ENCODE data around the gene UBE2V1.

UBE2V1 gene

GRCh38 chr20:50125279-50125678, 12.3 kb upstream of the UBE2V1 start:
- H2AFZ ChIP-seq (ENCODE audit: low read depth) = no peak overlapping the region
- H3K4me1 ChIP-seq (ENCODE audit: low read depth, poor library complexity, severe bottlenecking) = peaks cover 23% of the 10 kb centered on the region

GRCh38 chr20:50124496-50124895, 11.5 kb upstream of the UBE2V1 start:
- Histone ChIP-seq H3K79me2 (ENCODE audit: insufficient read depth, low read depth) (no peaks in the 10 kb centered on the region), H3K36me3 (ENCODE audit: insufficient read depth) (no peaks in the 10 kb centered on the region; the same call in 1 of the 2 replicates)

More at GRCh38 chr20:50125279-50125678, 12.3 kb upstream of the UBE2V1 start:
- TF ChIP-seq CTCF (conservative IDR thresholded peaks at IDR 0.05; ENCODE audit: low read depth, low read length) = no peak
- Histone ChIP-seq H3K27ac (no peak overlapping the region), H3K4me3 (IDR thresholded peaks at IDR 0.05; ENCODE audit: insufficient read depth, low read depth, low read length) (no peak overlapping the region), H3K79me2 (ENCODE audit: insufficient read depth, low read depth) (no peaks in the 10 kb centered on the region), H3K4me2 (no peak overlapping the region), H3K27me3 (ENCODE audit: insufficient read depth, low read depth) (no peaks in the 10 kb centered on the region), H3K9ac (no peak overlapping the region), H3K36me3 (ENCODE audit: insufficient read depth) (no peaks in the 10 kb centered on the region; the same call in 1 of the 2 replicates), H4K20me1 (ENCODE audit: insufficient read depth) (no peaks in the 10 kb centered on the region; the same call in 1 of the 2 replicates)

GRCh38 chr20:50123418-50123817, 10.5 kb upstream of the UBE2V1 start:
- no peak for TF ChIP-seq CTCF (conservative IDR thresholded peaks at IDR 0.05; ENCODE audit: low read depth, low read length)
- Histone ChIP-seq H3K4me2 (no peak overlapping the region), H3K27me3 (ENCODE audit: insufficient read depth, low read depth) (no peaks in the 10 kb centered on the region), H3K27ac (no peak overlapping the region), H2AFZ (ENCODE audit: low read depth) (no peak overlapping the region), H3K36me3 (ENCODE audit: insufficient read depth) (no peaks in the 10 kb centered on the region; the same call in 1 of the 2 replicates), H3K79me2 (ENCODE audit: insufficient read depth, low read depth) (no peaks in the 10 kb centered on the region), H4K20me1 (ENCODE audit: insufficient read depth) (no peaks in the 10 kb centered on the region; the same call in 1 of the 2 replicates), H3K9ac (no peak overlapping the region), H3K4me3 (IDR thresholded peaks at IDR 0.05; ENCODE audit: insufficient read depth, low read depth, low read length) (no peak overlapping the region), H3K4me1 (ENCODE audit: low read depth, poor library complexity, severe bottlenecking) (peaks cover 23% of the 10 kb centered on the region)

More at GRCh38 chr20:50124496-50124895, 11.5 kb upstream of the UBE2V1 start:
- no peak for TF ChIP-seq CTCF (conservative IDR thresholded peaks at IDR 0.05; ENCODE audit: low read depth, low read length)
- H3K4me1 ChIP-seq (ENCODE audit: low read depth, poor library complexity, severe bottlenecking) = peaks cover 23% of the 10 kb centered on the region
- H3K27ac ChIP-seq = no peak overlapping the region
- no peak overlapping the region for H3K9ac ChIP-seq
- H4K20me1 ChIP-seq (ENCODE audit: insufficient read depth) = no peaks in the 10 kb centered on the region; the same call in 1 of the 2 replicates
- no peak overlapping the region for H3K4me3 ChIP-seq (IDR thresholded peaks at IDR 0.05; ENCODE audit: insufficient read depth, low read depth, low read length)
- H2AFZ ChIP-seq (ENCODE audit: low read depth) = no peak overlapping the region
- H3K4me2 ChIP-seq = no peak overlapping the region
- H3K27me3 ChIP-seq (ENCODE audit: insufficient read depth, low read depth) = no peaks in the 10 kb centered on the region

GRCh38 chr20:50122763-50123162, 9.8 kb upstream of the UBE2V1 start:
- Histone ChIP-seq H2AFZ (ENCODE audit: low read depth) (no peak overlapping the region), H4K20me1 (ENCODE audit: insufficient read depth) (no peaks in the 10 kb centered on the region), H3K4me1 (ENCODE audit: low read depth, poor library complexity, severe bottlenecking) (peaks cover 23% of the 10 kb centered on the region), H3K9ac (no peak overlapping the region), H3K36me3 (ENCODE audit: insufficient read depth) (no peaks in the 10 kb centered on the region), H3K79me2 (ENCODE audit: insufficient read depth, low read depth) (no peaks in the 10 kb centered on the region), H3K27ac (no peak overlapping the region), H3K27me3 (ENCODE audit: insufficient read depth, low read depth) (no peaks in the 10 kb centered on the region), H3K4me3 (IDR thresholded peaks at IDR 0.05; ENCODE audit: insufficient read depth, low read depth, low read length) (no peak overlapping the region), H3K4me2 (no peak overlapping the region)
- no peak for TF ChIP-seq CTCF (conservative IDR thresholded peaks at IDR 0.05; ENCODE audit: low read depth, low read length)
